HAP-1 (cell line): ENCODE results near the gene TMTC4.
"Not testable (repeated sequence)": the region's sequence is repeated elsewhere in the genome, so short reads cannot be mapped to it uniquely, and the experiment has no call there.

Experiments
- DNase-seq, 2 experiments: peaks; one replicate each; pipeline ENCODE4 v3.0.0-alpha.2; 2016 to 2020; ENCODE audit warnings: low spot score in 2 of 2
- H3K27me3 ChIP-seq: fragments of 250-450 bp; sonication (Bioruptor Pico); 2 replicates; pipeline ENCODE4 v1.5.1; 2020; ENCODE audit warnings: low read depth, mild to moderate bottlenecking, moderate library complexity
- H3K36me3 ChIP-seq: fragments of 250-450 bp; sonication (Bioruptor Pico); replicated peaks from 2 replicates; pipeline ENCODE4 v1.5.1; 2020; ENCODE audit warnings: mild to moderate bottlenecking
- H3K4me1 ChIP-seq: fragments of 250-450 bp; sonication (Bioruptor Pico); 2 replicates; pipeline ENCODE4 v1.5.1; 2020; ENCODE audit warnings: mild to moderate bottlenecking
- H3K4me3 ChIP-seq: fragments of 250-450 bp; sonication (Bioruptor Pico); 2 replicates; pipeline ENCODE4 v1.5.1; 2020; ENCODE audit warnings: mild to moderate bottlenecking, moderate library complexity
- H3K9me3 ChIP-seq: fragments of 250-450 bp; sonication (Bioruptor Pico); 2 replicates; pipeline ENCODE4 v1.5.1; 2020; ENCODE audit warnings: mild to moderate bottlenecking, moderate library complexity
- in situ Hi-C: fragments of 300-500 bp; cut with MboI; formaldehyde crosslinking; loops from 3 replicates; pipeline ENCODE4 v1.14.3; 2020; ENCODE audit warnings: low sequenced_read_pairs, inconsistent platforms, mixed read lengths

TMTC4 gene

DNA sequence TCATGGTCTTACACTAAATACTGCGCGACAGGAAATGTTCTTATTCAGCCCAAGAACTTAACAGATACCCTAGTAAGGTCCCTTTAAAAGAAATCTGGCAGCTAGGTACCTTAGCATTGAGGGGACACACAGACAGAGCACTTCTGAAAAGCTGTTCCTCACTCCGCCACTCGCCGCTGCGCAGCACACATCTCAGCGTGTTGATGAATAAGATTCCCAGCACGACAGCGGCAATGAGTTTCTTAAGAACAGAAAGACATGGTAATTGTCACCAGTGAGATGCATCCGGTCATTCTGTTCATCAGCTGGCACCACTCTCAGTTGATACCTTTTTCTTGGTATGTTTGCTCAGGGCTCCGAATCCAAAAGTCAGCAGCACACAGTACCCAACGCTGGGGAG is 39.9 kb downstream of the TMTC4 start:
- H3K36me3 ChIP-seq, result peaks cover 22% of the 10 kb centered on the region
- in situ Hi-C loops, result no loop called here
- DNase-seq, result no peak
- no peak overlapping the region for H3K4me3 ChIP-seq
- H3K4me1 ChIP-seq, result peaks cover 10% of the 10 kb centered on the region
- H3K27me3 ChIP-seq, result no peaks in the 10 kb centered on the region
- no peaks in the 10 kb centered on the region for H3K9me3 ChIP-seq

- Histone ChIP-seq H3K9me3 (no peaks in the 10 kb centered on the region), H3K36me3 (peaks cover 22% of the 10 kb centered on the region), H3K27me3 (no peaks in the 10 kb centered on the region), H3K4me3 (no peak overlapping the region), H3K4me1 (peaks cover 10% of the 10 kb centered on the region)
- in situ Hi-C loops, result no loop called here
- no peak for DNase-seq
Measured at GRCh38 chr13:100633461-100633860, 41.1 kb downstream of the TMTC4 start.

DNA sequence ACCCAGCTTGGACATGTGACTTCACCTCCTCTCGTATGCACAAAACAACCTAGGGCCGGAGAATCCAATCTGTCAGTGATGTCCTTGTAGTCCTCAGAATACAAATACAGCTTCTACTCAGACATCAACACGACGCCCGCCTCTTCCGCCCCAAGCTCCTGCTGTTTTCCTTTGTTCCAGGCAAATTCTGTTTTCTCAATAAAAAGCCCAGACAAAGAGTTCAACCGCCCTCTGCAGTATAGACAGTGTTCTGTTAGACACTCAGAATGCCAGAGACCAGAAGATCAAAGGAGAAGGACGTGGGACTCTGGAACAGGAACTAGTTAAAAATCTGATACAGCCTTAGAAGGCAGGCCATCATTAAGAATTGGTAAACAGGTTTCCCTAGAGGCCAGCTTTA is 44.0 kb downstream of the TMTC4 start:
- Histone ChIP-seq H3K9me3 (no peaks in the 10 kb centered on the region), H3K27me3 (no peaks in the 10 kb centered on the region), H3K4me3 (no peak overlapping the region), H3K4me1 (peaks cover 13% of the 10 kb centered on the region), H3K36me3 (peaks cover 26% of the 10 kb centered on the region)
- DNase-seq, result peak; percentile 68 to 79
- in situ Hi-C loops, result no loop called here

DNA sequence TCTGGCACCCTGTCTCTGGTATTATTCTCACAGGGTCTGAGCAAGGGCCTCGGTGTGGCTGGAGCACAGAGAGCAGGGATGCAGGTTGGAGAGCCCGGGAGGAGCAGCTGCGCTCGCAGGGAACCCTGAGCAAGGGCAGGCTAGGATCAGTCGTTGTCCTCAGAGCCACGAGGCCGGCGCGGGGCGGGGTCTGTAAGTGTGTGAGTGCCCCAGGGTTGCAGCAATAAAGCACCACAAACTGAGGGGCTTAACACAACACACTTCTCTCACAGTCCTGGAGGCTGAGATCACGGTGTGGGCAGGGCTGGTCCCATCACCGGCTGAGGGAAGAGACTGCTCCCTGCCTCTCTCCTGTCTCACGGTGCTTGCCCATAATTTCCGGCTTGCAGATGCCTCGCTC is 47.5 kb downstream of the TMTC4 start:
- in situ Hi-C loops, result no loop called here
- H3K36me3 ChIP-seq, result peaks cover 29% of the 10 kb centered on the region
- peaks cover 18% of the 10 kb centered on the region for H3K4me1 ChIP-seq
- H3K9me3 ChIP-seq, result no peaks in the 10 kb centered on the region
- no peak for DNase-seq
- no peaks in the 10 kb centered on the region for H3K27me3 ChIP-seq
- H3K4me3 ChIP-seq, result no peak overlapping the region

DNA sequence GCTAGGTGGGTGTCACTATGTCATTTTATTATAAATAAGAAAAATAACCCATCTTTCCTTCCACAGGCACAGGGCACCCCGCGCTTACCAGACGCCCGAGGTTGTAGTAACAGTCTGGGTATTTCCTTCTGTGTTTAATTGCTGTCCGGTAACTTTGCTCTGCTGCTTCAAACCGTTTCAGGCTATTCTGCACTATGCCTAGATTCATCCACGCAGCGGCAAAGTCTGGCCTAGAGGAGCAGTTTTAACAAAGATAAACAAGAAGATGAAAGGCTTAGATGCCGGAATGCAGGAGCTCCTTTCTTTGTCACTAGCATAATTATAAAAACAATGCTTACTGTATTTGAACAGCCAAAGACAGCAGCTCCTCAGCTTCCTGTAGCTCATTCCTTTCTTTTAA is 49.1 kb downstream of the TMTC4 start:
- no peak overlapping the region for H3K4me3 ChIP-seq
- no peaks in the 10 kb centered on the region for H3K27me3 ChIP-seq
- in situ Hi-C loops, result no loop called here
- H3K36me3 ChIP-seq, result peaks cover 30% of the 10 kb centered on the region
- H3K4me1 ChIP-seq, result peaks cover 12% of the 10 kb centered on the region
- peak; percentile 24 to 26 for DNase-seq
- H3K9me3 ChIP-seq, result no peaks in the 10 kb centered on the region

DNA sequence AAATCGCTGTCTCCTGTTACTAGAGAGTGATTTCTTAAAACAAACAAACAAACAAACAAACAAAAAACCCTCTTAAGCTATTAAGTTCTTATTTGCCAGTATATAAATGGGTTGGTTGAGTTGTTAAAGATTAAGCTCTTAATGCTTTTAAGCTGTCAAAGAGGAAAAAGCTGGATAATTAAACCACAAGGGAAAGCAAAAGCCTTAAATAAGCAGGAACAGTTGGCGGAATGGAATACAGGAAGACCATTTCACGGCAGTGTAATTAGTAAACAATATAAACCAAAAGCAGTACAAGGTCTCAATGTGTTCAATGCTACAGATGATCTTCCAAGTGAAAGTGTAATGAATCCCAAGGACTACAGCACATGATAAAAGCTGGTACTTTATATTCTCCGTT is 53.8 kb downstream of the TMTC4 start:
- Histone ChIP-seq H3K36me3 (peaks cover 10% of the 10 kb centered on the region), H3K9me3 (no peaks in the 10 kb centered on the region), H3K27me3 (no peaks in the 10 kb centered on the region), H3K4me1 (peaks cover 7% of the 10 kb centered on the region), H3K4me3 (no peak overlapping the region)
- in situ Hi-C loops, result no loop called here
- DNase-seq, result no peak

- Histone ChIP-seq H3K27me3 (no peaks in the 10 kb centered on the region), H3K9me3 (no peaks in the 10 kb centered on the region), H3K36me3 (peaks cover 7% of the 10 kb centered on the region; the same call in 1 of the 2 replicates), H3K4me3 (no peak overlapping the region), H3K4me1 (peaks cover 3% of the 10 kb centered on the region)
- in situ Hi-C loops, result no loop called here
- no peak for DNase-seq
Measured at GRCh38 chr13:100619940-100620339, 54.7 kb downstream of the TMTC4 start.

DNA sequence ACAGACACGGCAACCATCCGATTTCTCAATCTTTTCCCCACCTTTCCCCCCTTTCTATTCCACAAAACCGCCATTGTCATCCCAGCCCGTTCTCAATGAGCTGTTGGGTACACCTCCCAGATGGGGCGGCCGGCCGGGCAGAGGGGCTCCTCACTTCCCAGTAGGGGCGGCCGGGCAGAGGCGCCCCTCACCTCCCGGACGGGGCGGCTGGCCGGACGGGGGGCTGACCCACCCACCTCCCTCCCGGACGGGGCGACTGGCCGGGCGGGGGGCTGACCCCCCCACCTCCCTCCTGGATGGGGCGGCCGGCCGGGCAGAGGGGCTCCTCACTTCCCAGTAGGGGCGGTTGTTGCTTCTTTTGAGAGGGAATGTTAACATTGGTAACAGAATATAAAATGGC is 55.7 kb downstream of the TMTC4 start:
- H3K36me3 ChIP-seq, H3K4me1 ChIP-seq, H3K27me3 ChIP-seq, H3K9me3 ChIP-seq, H3K4me3 ChIP-seq, in situ Hi-C loops, DNase-seq: not testable (repeated sequence)

DNA sequence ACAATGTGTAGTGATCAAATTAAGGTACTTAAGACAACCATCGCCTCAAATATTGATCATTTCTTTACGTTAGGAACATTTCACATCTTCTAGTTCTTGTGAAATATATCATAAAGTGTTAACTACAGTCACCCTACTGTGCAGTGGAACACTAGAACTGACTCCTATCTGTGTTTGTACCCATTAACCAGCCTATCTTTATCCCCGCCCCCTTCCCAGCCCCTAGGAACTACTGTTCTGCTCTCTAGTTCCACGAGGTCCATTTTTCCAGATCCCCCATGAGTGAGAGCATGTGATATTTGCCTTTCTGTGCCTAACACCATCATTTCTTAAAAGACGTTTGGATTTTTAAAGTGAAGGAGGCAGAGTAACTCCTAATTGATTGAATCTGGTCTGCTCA is 61.6 kb downstream of the TMTC4 start:
- DNase-seq, result no peak
- H3K9me3 ChIP-seq, result no peaks in the 10 kb centered on the region
- no peaks in the 10 kb centered on the region for H3K27me3 ChIP-seq
- in situ Hi-C loops, result no loop called here
- no peak overlapping the region for H3K4me3 ChIP-seq
- peaks cover 9% of the 10 kb centered on the region for H3K4me1 ChIP-seq
- H3K36me3 ChIP-seq, result no peaks in the 10 kb centered on the region; the same call in 1 of the 2 replicates

DNA sequence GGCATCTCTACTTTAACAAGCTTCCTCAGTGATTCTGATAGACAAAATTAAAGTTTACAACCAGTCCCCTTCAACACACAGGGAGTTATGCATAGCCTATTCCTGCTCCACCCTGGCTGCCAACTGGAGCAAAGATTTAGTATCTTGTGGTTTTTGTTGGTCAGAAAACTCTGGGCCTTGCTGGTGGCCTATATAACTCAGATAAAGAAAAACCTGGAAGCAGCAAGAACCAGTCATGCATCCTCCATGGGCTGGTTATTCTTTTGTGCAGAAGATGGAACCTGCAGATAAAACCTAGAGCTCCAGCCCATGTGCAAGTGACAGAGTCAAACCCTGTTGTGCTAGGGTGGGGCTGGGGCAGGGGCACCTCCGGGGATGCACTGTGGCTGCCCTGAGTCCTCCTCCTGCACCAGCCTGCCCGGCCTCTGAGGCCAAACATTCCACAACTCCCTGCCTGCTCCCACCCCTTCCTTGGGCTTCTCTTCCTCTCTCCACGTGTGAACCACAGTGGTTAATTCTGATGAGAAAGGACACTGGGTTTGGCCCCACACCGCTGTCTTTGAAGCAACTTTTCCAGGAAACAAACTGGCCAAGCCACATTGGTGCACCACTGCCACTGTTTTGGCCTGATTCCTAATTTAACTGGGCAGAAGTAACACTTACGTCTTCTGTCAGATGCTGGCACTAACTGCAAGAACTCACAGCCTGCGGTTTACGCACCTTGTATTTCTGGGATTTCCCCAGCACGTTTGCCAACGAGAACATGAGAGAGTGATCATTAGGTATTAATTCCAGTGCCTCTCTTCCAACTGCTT is 62.7 kb downstream of the TMTC4 start:
- Histone ChIP-seq H3K27me3 (no peaks in the 10 kb centered on the region), H3K4me1 (peaks cover 9% of the 10 kb centered on the region), H3K4me3 (no peak overlapping the region), H3K9me3 (no peaks in the 10 kb centered on the region), H3K36me3 (no peaks in the 10 kb centered on the region; the same call in 1 of the 2 replicates)
- in situ Hi-C loops, result no loop called here
- no peak for DNase-seq

DNA sequence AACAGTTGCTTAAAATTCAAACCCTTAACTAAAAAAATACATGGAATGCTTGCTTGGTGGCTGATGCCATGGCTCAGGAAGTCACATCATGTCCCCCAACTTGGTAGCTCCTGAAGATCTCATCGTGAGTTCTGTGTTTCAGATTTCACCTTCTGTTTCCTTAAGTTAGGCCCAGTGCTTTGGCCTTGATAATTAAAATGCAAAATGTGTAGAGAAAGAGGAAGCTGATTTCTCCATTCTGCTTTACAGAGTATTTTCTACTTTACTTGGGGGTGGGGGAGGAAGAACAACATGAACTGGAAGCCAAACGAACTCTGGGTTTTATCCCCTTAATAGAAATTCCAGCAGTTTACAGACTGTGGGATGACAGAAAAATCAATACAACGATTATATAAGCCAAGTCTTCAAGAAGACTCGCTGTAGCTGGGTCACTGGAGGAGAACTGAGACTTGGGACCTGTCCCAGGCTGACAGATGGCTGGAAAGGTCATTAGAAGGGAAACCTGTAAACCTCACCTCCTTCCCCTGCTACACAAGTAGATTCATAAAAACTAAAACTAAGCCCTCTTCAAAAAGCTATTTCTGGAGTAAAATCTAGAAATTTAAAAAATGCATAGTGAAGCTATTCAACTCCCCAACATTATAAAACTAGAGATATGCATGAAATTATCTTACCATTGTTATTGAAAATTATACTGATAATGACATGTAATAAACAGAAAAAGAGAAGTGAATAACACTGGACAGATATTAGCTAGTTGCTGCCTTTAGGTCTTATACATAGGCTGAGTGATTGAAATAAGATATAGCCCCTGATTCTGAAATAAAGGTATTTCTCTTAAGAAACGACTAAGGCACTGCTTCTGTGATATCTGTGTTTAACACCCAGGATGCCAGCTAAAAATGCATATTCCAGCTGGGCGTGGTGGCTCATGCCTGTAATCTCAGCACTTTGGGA is 63.9 kb downstream of the TMTC4 start:
- H3K4me1 ChIP-seq, result peaks cover 9% of the 10 kb centered on the region
- no peaks in the 10 kb centered on the region for H3K9me3 ChIP-seq
- H3K4me3 ChIP-seq, result no peak overlapping the region
- peak in 1 of 2 experiments; percentile 4 for DNase-seq
- H3K36me3 ChIP-seq, result no peaks in the 10 kb centered on the region; the same call in 1 of the 2 replicates
- H3K27me3 ChIP-seq, result no peaks in the 10 kb centered on the region
- in situ Hi-C loops, result no loop called here

- Histone ChIP-seq H3K4me1 (peaks cover 9% of the 10 kb centered on the region), H3K36me3 (no peaks in the 10 kb centered on the region; the same call in 1 of the 2 replicates), H3K27me3 (no peaks in the 10 kb centered on the region), H3K4me3 (no peak overlapping the region), H3K9me3 (no peaks in the 10 kb centered on the region)
- in situ Hi-C loops, result no loop called here
- no peak for DNase-seq
Measured at GRCh38 chr13:100608906-100609305, 65.7 kb downstream of the TMTC4 start.

- in situ Hi-C loops, result no loop called here
- Histone ChIP-seq H3K27me3 (no peaks in the 10 kb centered on the region), H3K9me3 (no peaks in the 10 kb centered on the region), H3K36me3 (no peaks in the 10 kb centered on the region; the same call in 1 of the 2 replicates), H3K4me3 (no peak overlapping the region), H3K4me1 (peaks cover 9% of the 10 kb centered on the region)
- DNase-seq, result no peak
Measured at GRCh38 chr13:100608489-100608888, 66.1 kb downstream of the TMTC4 start.
